ENCODE measurements around the gene ASIC2.

Gene ASIC2

GRCh38 chr17:33245183-33245582, 47.9 kb downstream of the ASIC2 start:
- DNase-seq (ENCODE audit: low read depth in 1 of 2, low spot score in 1 of 2), result no peak

GRCh38 chr17:33243732-33244131, 49.4 kb downstream of the ASIC2 start:
- DNase-seq (ENCODE audit: low read depth in 1 of 2, low spot score in 1 of 2), result no peak

DNA sequence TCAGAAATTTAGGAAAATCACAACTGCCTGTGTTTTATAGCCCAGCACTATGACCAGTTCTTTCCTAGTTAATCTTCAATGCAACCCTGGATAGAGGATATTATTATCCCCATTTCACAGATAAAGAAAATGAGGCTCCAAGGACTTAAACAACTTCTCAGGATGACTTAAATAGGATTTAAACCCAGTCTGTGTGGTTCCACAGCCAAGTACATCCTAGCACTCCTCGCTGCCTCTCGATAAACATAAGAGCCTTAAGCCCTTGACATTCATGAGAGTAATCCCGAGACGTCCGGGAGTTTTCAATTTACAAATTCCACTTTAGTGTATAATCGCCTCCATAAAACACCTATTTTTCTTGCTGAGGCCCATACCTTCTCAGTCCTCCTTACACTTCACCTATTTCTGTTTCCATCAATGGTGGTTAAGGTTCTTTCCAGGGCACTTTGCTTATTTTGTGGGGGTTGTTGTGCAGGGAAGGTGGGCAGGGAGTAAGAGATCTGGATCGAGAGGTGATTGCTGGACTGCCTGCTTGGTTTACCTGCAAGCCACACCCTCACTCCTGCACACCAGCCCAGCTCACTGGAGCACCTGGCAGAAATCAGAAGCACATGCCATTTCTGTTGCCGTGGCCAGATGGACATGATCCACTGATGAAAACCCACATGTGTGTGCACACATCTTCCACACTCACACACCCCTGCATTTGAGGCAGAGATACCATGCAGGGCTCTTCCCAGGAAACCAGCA, 50.5 kb downstream of the ASIC2 start:
- DNase-seq (ENCODE audit: low read depth in 1 of 2, low spot score in 1 of 2), result no peak

DNA sequence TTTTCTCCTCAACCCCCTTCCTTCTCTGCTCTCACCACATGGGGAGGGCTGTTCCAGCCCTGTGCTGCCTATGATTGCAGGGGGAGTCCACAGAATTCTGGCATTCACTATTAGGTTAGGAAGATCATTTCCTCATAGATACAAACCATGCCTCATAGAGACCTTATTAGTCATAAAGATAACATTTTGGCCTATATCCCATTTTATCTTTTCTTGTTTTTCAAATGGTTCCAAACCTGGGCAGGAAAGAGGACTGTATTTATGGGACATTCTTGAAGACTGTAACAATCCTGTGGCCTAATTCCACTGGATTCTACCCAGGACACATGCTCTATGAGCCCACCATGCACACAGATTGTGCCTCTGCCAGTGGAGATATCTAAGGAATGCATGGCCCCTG, 51.7 kb downstream of the ASIC2 start:
- DNase-seq (ENCODE audit: low read depth in 1 of 2, low spot score in 1 of 2), result no peak

- DNase-seq (ENCODE audit: low read depth in 1 of 2, low spot score in 1 of 2), result no peak
Observed at GRCh38 chr17:33240362-33240761, 52.7 kb downstream of the ASIC2 start.

- no peak for DNase-seq (ENCODE audit: low read depth in 1 of 2, low spot score in 1 of 2)
Observed at GRCh38 chr17:33239702-33240101, 53.4 kb downstream of the ASIC2 start.

DNA sequence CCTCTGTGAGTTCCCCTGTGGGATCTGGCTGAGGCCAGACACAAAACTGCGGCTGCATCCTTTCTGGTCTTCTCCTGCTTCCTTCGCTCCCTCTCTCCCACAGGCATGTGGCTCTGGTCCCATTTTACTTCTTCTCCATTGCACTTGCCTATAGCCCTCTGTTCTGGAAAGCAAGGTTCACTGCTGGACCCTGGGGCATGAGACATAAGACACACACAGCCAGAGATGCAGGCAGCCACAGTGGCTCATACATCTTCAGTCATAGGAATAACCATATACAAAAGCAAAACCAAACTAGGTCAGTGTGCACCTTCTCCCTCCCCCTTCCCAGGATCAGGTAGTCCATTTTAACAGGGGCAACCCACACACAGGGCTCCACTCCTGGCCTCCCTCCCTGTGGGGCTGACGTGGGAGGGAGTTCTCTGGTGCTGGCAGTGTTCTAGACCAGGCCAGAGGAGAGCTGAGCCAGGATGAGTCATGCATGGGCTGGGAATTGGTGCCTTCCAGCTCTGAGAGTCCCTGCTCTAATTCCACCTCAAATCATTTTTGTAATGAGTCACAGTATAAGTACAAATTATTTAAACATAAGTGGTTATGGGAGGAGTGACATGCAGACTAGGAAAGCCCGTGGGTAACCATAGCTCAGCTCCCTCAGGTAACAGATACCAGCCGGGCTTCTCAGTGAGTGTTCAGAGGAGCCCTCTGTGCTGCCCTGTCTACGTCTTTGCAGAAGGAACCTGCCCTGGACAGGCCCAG, 58.0 kb downstream of the ASIC2 start:
- no peak for DNase-seq (ENCODE audit: low read depth in 1 of 2, low spot score in 1 of 2)

- DNase-seq (ENCODE audit: low read depth in 1 of 2, low spot score in 1 of 2), result no peak
Observed at GRCh38 chr17:33234233-33234632, 58.9 kb downstream of the ASIC2 start.

DNA sequence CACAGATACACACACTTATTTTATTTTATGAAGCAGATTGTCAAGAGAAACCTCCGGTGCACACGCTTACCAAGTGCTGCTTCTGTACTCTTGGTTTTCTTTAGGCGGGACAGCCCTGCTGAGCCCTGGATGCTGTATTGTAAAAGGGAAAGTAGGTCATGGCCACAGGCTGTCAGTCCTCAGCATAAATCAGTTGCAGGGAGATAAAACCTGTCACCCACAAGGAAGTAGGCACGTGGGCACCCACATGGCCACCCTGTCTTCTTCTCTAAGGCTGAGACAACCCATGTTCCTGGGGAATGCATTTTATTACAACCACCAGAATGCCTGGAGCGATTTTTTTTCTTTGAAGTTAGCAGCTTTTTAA, 59.3 kb downstream of the ASIC2 start:
- DNase-seq (ENCODE audit: low read depth in 1 of 2, low spot score in 1 of 2), result no peak

DNA sequence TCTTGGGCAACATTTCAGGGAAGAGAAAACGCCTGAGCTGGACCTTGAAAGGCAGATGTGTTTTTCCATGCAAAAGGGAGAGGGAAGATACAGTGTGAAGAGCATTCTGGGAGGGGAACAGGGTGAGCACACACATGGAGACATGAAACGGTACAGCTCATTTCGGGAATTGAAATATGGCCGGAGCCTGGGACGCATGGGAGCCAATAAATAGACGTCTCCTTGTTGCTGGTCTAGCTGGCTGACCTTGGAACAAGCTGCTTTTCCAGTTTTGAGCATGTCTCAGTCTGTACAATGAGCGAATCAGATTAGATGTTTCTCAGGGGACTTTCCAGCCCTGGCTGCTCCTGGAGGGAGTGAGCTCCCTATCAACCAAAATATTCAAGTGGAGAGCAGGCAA, 63.6 kb downstream of the ASIC2 start:
- DNase-seq (ENCODE audit: low read depth in 1 of 2, low spot score in 1 of 2), result no peak

- DNase-seq (ENCODE audit: low read depth in 1 of 2, low spot score in 1 of 2), result no peak
Observed at GRCh38 chr17:33229028-33229427, 64.1 kb downstream of the ASIC2 start.

GRCh38 chr17:33228548-33228947, 64.5 kb downstream of the ASIC2 start:
- DNase-seq (ENCODE audit: low read depth in 1 of 2, low spot score in 1 of 2), result no peak

DNA sequence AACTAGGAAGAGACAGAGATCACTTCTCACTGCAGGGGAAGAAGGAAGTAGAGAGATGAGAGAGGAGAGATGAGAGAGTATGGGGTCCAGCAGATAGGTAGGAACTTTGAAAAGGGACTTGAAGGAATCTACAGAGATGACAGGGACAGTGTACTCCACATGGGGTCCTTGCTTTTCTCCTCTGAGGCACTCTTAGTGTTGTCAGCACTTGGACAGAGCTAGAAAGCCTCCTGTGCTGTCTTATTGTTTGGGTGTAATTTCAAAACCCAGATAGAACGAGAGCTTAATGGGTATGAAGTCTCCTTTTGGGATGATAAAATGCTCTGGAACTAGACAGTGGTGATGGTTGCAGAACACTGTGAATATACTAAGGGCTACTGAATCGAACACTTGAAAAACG, 65.2 kb downstream of the ASIC2 start:
- DNase-seq (ENCODE audit: low read depth in 1 of 2, low spot score in 1 of 2), result no peak

DNA sequence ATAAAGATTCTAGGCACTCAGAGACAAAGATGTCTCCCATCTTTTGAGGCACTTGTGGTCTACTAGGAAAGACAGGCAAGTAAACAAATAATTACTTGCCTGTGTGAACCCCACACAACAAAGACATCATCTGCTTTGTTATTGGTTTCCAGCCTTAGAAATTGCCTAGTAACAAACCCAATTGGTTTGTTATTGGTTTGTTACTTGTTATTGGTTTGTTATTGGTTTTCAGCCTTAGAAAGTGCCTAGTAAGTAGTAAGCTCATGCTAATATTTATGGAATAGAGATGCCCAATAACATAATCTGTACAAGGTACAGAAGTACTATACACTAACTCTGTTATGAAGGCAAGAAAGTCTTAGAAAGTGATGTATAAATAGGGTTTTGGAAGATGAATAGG, 67.1 kb downstream of the ASIC2 start:
- DNase-seq (ENCODE audit: low read depth in 1 of 2, low spot score in 1 of 2), result no peak

DNA sequence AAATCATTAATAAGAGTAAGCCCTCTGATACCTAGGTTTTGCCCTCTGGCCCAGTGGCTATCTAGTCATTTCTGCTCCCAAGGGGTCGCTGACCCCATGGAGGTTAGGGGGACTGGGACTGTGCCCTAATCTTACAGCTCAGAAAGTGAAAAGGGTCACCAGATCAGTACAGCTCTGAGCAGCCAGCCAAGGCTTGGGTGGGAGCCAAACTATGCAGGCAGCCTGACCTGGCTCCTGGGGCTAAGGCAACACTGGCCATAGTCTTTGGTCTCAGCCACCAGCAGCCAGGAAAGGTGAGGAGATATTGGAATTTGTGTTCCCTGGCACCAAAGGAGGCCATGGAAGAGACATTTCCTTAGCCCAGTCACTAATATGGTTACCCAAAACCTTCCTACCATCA, 67.6 kb downstream of the ASIC2 start:
- DNase-seq (ENCODE audit: low read depth in 1 of 2, low spot score in 1 of 2), result no peak

GRCh38 chr17:33220036-33220435, 73.1 kb downstream of the ASIC2 start:
- no peak for DNase-seq (ENCODE audit: low read depth in 1 of 2, low spot score in 1 of 2)

DNA sequence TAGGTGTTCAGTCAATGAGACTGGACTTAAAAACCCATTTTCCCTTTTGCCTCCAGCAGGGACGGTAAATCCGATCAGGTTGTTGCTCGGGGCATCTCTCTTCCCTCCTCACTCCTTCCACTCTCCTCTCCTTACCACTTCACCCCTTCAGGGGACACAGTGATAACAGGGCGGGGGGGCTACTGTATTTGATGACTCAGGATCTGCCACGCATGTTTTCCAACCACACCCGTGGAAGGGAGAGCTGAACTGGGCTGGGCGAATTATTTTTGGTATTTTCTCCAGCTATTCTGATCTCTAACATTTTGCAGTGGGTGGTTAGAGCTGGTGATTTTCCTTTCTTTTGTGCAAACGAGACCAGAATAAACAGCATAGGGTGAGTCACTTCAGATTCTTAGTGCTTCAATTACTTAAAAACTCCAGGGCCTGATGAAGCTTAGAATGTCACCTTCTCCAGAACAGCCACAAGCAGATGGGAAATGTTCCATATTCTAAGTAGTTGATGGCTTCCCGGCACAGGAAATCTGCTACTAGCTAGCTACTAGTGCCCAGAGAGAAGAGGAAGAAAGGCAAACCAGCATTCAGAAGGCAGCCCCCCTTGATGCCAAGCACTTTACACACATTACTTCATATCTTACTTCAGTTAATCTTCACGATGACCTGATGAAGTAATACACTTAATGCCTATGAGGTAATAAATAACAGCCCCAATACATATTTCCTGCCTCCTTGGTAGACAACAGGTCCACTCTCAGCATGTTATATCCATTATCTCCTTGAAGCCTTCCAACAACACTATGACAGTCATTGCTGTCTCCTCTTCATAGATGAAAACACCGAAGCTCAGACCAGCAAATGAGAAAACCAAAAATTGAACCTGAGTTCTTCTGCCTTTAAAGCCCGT, 74.1 kb downstream of the ASIC2 start:
- no peak for DNase-seq (ENCODE audit: low read depth in 1 of 2, low spot score in 1 of 2)

- DNase-seq (ENCODE audit: low read depth in 1 of 2, low spot score in 1 of 2), result no peak
Observed at GRCh38 chr17:33217891-33218290, 75.2 kb downstream of the ASIC2 start.

GRCh38 chr17:33214996-33215395, 78.1 kb downstream of the ASIC2 start:
- no peak for DNase-seq (ENCODE audit: low read depth in 1 of 2, low spot score in 1 of 2)

DNA sequence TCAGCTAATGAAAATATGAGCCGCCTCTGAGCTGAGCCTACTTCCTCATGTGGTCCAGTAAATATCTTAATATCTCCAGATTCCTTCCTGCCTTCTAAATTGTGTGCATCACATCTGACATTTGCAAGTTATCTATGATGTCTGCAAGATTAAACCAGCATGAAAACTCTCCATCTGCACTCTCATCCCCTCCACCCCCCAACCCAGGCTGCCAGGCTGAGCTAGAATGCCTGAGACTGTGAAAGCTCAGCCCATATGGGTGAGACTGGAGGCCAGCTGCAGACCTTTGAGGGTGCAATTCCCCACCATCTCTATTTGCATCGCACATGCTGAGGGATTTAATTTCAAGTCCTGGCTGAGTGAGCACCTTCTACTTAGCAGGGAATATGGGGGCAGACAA, 82.8 kb downstream of the ASIC2 start:
- DNase-seq (ENCODE audit: low read depth in 1 of 2, low spot score in 1 of 2), result no peak

GRCh38 chr17:33209671-33210070, 83.4 kb downstream of the ASIC2 start:
- DNase-seq (ENCODE audit: low read depth in 1 of 2, low spot score in 1 of 2), result no peak

GRCh38 chr17:33207231-33207630, 85.9 kb downstream of the ASIC2 start:
- DNase-seq (ENCODE audit: low read depth in 1 of 2, low spot score in 1 of 2), result no peak

All from activated CD4-positive, alpha-beta T cell treated with anti-CD3 and anti-CD28 coated beads, Interleukin-2, amount 50 U/mL, for 24 hours (primary cell).